H9 (cell line): ENCODE results near the gene MPHOSPH8. TPM values are rescaled to one million over a fixed set of nuclear protein-coding genes. Genes with fewer than 3 reads are reported as not detected.

Experiments used
- DNase-seq: peaks from one replicate; pipeline ENCODE4 v3.0.0-alpha.2; 2017
- H2AFZ ChIP-seq: one replicate; pipeline ENCODE4 v1.6.1; 2013; ENCODE audit warnings: mild to moderate bottlenecking, low read length, control low read depth, moderate library complexity
- H2AK5ac ChIP-seq: 2 replicates; pipeline ENCODE4 v1.6.1; 2013; ENCODE audit warnings: low read length, control low read depth, mixed read lengths; ENCODE audit not compliant: insufficient read length
- H2BK120ac ChIP-seq: one replicate; pipeline ENCODE4 v1.6.1; 2013; ENCODE audit warnings: low read depth, mild to moderate bottlenecking, low read length, control low read depth, inconsistent platforms; ENCODE audit not compliant: poor library complexity, severe bottlenecking
- H2BK12ac ChIP-seq: 2 replicates; pipeline ENCODE4 v1.6.1; 2013; ENCODE audit warnings: low read length, control low read depth, mixed read lengths, low read depth; ENCODE audit not compliant: insufficient read length
- H2BK15ac ChIP-seq: 2 replicates; pipeline ENCODE4 v1.6.1; 2013; ENCODE audit warnings: low read depth, low read length, control low read depth
- H2BK20ac ChIP-seq: one replicate; pipeline ENCODE4 v1.6.1; 2013; ENCODE audit warnings: low read depth, mild to moderate bottlenecking, low read length, control low read depth, inconsistent platforms; ENCODE audit not compliant: poor library complexity, severe bottlenecking
- H2BK5ac ChIP-seq: 2 replicates; pipeline ENCODE4 v1.6.1; 2013; ENCODE audit warnings: low read length, control low read depth, mixed read lengths; ENCODE audit not compliant: insufficient read length
- H3K14ac ChIP-seq: 2 replicates; pipeline ENCODE4 v1.6.1; 2013; ENCODE audit warnings: low read length, control low read depth; ENCODE audit not compliant: insufficient read depth
- H3K18ac ChIP-seq: 2 replicates; pipeline ENCODE4 v1.6.1; 2013; ENCODE audit warnings: low read depth, mild to moderate bottlenecking, mixed read lengths, low read length, control low read depth; ENCODE audit not compliant: insufficient read length
- H3K23ac ChIP-seq: 2 replicates; pipeline ENCODE4 v1.6.1; 2013; ENCODE audit warnings: low read length, control low read depth, mixed read lengths, low read depth; ENCODE audit not compliant: insufficient read length
- H3K23me2 ChIP-seq: 2 replicates; pipeline ENCODE4 v1.6.1; 2013; ENCODE audit warnings: low read depth, mild to moderate bottlenecking, mixed read lengths, low read length, control low read depth; ENCODE audit not compliant: insufficient read length, poor library complexity, severe bottlenecking
- H3K27ac ChIP-seq: 2 replicates; pipeline ENCODE4 v1.5.1; 2013; ENCODE audit warnings: low read length, control low read depth, mixed read lengths, low read depth; ENCODE audit not compliant: insufficient read length
- H3K27me3 ChIP-seq: 2 replicates; pipeline ENCODE4 v1.6.1; 2013; ENCODE audit warnings: low read length, control low read depth, inconsistent platforms; ENCODE audit not compliant: insufficient read depth
- H3K4ac ChIP-seq: 2 replicates; pipeline ENCODE4 v1.6.1; 2013; ENCODE audit warnings: low read depth, mild to moderate bottlenecking, control low read depth, inconsistent platforms, low read length, moderate library complexity
- H3K4me1 ChIP-seq: 2 replicates; pipeline ENCODE4 v1.6.1; 2013; ENCODE audit warnings: low read length, control low read depth, inconsistent platforms; ENCODE audit not compliant: insufficient read depth
- H3K4me2 ChIP-seq: 2 replicates; pipeline ENCODE4 v1.6.1; 2013; ENCODE audit warnings: low read length, control low read depth, mixed read lengths; ENCODE audit not compliant: insufficient read length, insufficient read depth
- H3K56ac ChIP-seq: 2 replicates; pipeline ENCODE4 v1.6.1; 2013; ENCODE audit warnings: low read depth, mild to moderate bottlenecking, mixed read lengths, low read length, control low read depth; ENCODE audit not compliant: insufficient read length
- H3K79me1 ChIP-seq: 2 replicates; pipeline ENCODE4 v1.6.1; 2013; ENCODE audit warnings: low read depth, mild to moderate bottlenecking, moderate library complexity, low read length, control low read depth, inconsistent platforms; ENCODE audit not compliant: insufficient read depth, poor library complexity, severe bottlenecking
- H3K79me2 ChIP-seq: 2 replicates; pipeline ENCODE4 v1.6.1; 2013; ENCODE audit warnings: low read length, control low read depth, inconsistent platforms; ENCODE audit not compliant: insufficient read depth
- H3K9ac ChIP-seq: 2 replicates; pipeline ENCODE4 v1.6.1; 2013; ENCODE audit warnings: low read length, control low read depth, mixed read lengths; ENCODE audit not compliant: insufficient read length; ENCODE audit errors: extremely low read depth
- H3K9me3 ChIP-seq: one replicate; pipeline ENCODE4 v1.6.1; 2013; ENCODE audit warnings: low read depth, low read length, inconsistent platforms; ENCODE audit not compliant: control insufficient read depth
- H3T11ph ChIP-seq: one replicate; pipeline ENCODE4 v1.6.1; 2013; ENCODE audit warnings: mild to moderate bottlenecking, low read length, control low read depth, inconsistent platforms
- H4K20me1 ChIP-seq: one replicate; pipeline ENCODE4 v1.6.1; 2013; ENCODE audit not compliant: control insufficient read depth, insufficient read length, insufficient read depth
- H4K5ac ChIP-seq: 2 replicates; pipeline ENCODE4 v1.6.1; 2013; ENCODE audit warnings: low read depth, mild to moderate bottlenecking, mixed read lengths, low read length, control low read depth; ENCODE audit not compliant: insufficient read length
- H4K8ac ChIP-seq: replicated peaks from 2 replicates; pipeline ENCODE4 v1.6.1; 2013; ENCODE audit warnings: low read length, control low read depth, mixed read lengths, low read depth; ENCODE audit not compliant: insufficient read length
- H4K91ac ChIP-seq: 2 replicates; pipeline ENCODE4 v1.6.1; 2013; ENCODE audit warnings: low read depth, mild to moderate bottlenecking, moderate library complexity, mixed read lengths, low read length, control low read depth; ENCODE audit not compliant: insufficient read length
- H3K27ac Mint-ChIP-seq, 3 experiments: 2 replicates in 2 of 3; 3 replicates in 1 of 3; pipeline ENCODE4 v1.8.0; 2020 to 2021; ENCODE audit warnings: mixed read lengths in 3 of 3, mild to moderate bottlenecking in 1 of 3, moderate library complexity in 1 of 3
- H3K27me3 Mint-ChIP-seq: 2 replicates; pipeline ENCODE4 v1.8.0; 2021; ENCODE audit warnings: low read depth, mild to moderate bottlenecking, moderate library complexity, mixed read lengths
- H3K36me3 Mint-ChIP-seq, 3 experiments: 2 replicates in 2 of 3; 3 replicates in 1 of 3; pipeline ENCODE4 v1.8.0; 2020 to 2021; ENCODE audit warnings: low read depth in 3 of 3, mixed read lengths in 3 of 3; ENCODE audit not compliant: insufficient read depth in 1 of 3
- H3K4me1 Mint-ChIP-seq, 2 experiments: 2 replicates each; pipeline ENCODE4 v1.8.0; 2020; ENCODE audit warnings: mixed read lengths in 2 of 2
- H3K4me3 Mint-ChIP-seq, 2 experiments: 2 replicates in 1 of 2; 3 replicates in 1 of 2; pipeline ENCODE4 v1.8.0; 2020 to 2021; ENCODE audit warnings: mild to moderate bottlenecking in 2 of 2, mixed read lengths in 2 of 2, moderate library complexity in 1 of 2
- H3K9me3 Mint-ChIP-seq, 2 experiments: 2 replicates in 1 of 2; 3 replicates in 1 of 2; pipeline ENCODE4 v1.8.0; 2020; ENCODE audit warnings: mild to moderate bottlenecking in 2 of 2, mixed read lengths in 2 of 2, moderate library complexity in 1 of 2
- WGBS: extraction: QIAGEN DNeasy Blood & Tissue Kit; methylation state at CpG from one replicate; pipeline ENCODE4 v1.1.7; 2013; ENCODE audit warnings: missing lambda C conversion rate, low lambda C conversion rate, mixed read lengths; ENCODE audit not compliant: insufficient read length; ENCODE audit errors: extremely low coverage; 5-methylcytosine and 5-hydroxymethylcytosine counted together
- total RNA-seq: library from RNA; stranded (reverse); gene quantifications from 2 replicates; pipeline ENCODE4 v1.2.1, GENCODE V29; 2021
- TF ChIP-seq, protein P1 (sequence below): fragments of 200-600 bp; sonication (generic); conservative IDR thresholded peaks from 3 replicates; pipeline ENCODE4 v1.8.0; 2021; ENCODE audit warnings: antibody characterized with exemption, mild to moderate bottlenecking

MPHOSPH8 gene
- total RNA-seq, 1 experiment from 2014 or later = 21.1 TPM

DNA sequence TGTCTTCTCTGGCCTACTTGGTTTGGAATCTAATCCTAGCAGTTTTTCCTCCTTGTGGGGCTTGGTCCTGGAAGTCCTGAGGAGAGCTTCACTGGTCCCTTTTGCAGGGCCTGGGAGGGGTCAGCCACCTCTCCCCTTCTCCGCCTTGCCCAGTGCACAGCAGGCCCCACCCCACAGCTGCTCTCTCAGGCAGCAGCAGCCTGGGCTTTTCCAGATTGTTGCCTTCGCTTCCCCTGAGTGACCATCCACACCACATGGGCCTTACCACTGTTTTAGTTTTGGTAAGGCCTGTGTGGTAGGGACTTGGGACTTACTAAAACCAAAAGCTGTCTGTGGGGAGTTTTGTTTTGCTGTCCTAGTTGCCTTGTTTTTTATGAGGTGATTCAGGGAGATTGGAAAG lies 11.5 kb downstream of the MPHOSPH8 start:
- no CpG with 5 or more reads among the region's 2 CpGs for WGBS
- H2AFZ ChIP-seq = no peak overlapping the region
- H3K18ac ChIP-seq = no peak overlapping the region
- no peaks in the 10 kb centered on the region for H3K9me3 ChIP-seq
- no peak overlapping the region for H2BK120ac ChIP-seq
- Mint-ChIP-seq H3K27ac (peak overlapping the region in 2 of 3 experiments; percentile 9 to 59; a peak in 2 of 7 replicates), H3K4me1 (peaks cover 8 to 13% of the 10 kb centered on the region in 2 experiments; a peak in 3 of 4 replicates), H3K36me3 (peaks cover 16 to 47% (median 43%) of the 10 kb centered on the region in 3 experiments), H3K4me3 (no peak overlapping the region), H3K27me3 (no peaks in the 10 kb centered on the region), H3K9me3 (no peaks in the 10 kb centered on the region)
- no peak for DNase-seq
- no peak overlapping the region for H2BK15ac ChIP-seq
- H3K4me2 ChIP-seq = no peak overlapping the region
- no peak overlapping the region for H3K14ac ChIP-seq
- TF ChIP-seq, protein P1, sequence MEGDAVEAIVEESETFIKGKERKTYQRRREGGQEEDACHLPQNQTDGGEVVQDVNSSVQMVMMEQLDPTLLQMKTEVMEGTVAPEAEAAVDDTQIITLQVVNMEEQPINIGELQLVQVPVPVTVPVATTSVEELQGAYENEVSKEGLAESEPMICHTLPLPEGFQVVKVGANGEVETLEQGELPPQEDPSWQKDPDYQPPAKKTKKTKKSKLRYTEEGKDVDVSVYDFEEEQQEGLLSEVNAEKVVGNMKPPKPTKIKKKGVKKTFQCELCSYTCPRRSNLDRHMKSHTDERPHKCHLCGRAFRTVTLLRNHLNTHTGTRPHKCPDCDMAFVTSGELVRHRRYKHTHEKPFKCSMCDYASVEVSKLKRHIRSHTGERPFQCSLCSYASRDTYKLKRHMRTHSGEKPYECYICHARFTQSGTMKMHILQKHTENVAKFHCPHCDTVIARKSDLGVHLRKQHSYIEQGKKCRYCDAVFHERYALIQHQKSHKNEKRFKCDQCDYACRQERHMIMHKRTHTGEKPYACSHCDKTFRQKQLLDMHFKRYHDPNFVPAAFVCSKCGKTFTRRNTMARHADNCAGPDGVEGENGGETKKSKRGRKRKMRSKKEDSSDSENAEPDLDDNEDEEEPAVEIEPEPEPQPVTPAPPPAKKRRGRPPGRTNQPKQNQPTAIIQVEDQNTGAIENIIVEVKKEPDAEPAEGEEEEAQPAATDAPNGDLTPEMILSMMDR = no peak
- no peaks in the 10 kb centered on the region for H3K4me1 ChIP-seq
- no peak overlapping the region for H2AK5ac ChIP-seq
- no peak overlapping the region for H3K56ac ChIP-seq
- H3T11ph ChIP-seq = no peak overlapping the region
- no peak overlapping the region for H4K5ac ChIP-seq
- H4K91ac ChIP-seq = no peak overlapping the region
- H4K20me1 ChIP-seq = no peaks in the 10 kb centered on the region
- H3K79me1 ChIP-seq = peaks cover 2% of the 10 kb centered on the region
- no peak overlapping the region for H2BK5ac ChIP-seq
- no peak overlapping the region for H3K9ac ChIP-seq
- H3K79me2 ChIP-seq = no peaks in the 10 kb centered on the region; the same call in 1 of the 2 replicates
- H2BK20ac ChIP-seq = no peak overlapping the region
- no peak overlapping the region for H3K27ac ChIP-seq
- no peaks in the 10 kb centered on the region for H3K27me3 ChIP-seq
- H3K4ac ChIP-seq = no peak overlapping the region
- no peak overlapping the region for H4K8ac ChIP-seq
- no peak overlapping the region for H3K23ac ChIP-seq
- no peaks in the 10 kb centered on the region for H3K23me2 ChIP-seq
- no peak overlapping the region for H2BK12ac ChIP-seq
